GM12801 (cell line): Measurements from ENCODE around the gene USP8.

Experiments
- CTCF ChIP-seq: IDR thresholded peaks from one replicate; pipeline ENCODE4 v1.5.1; 2011; ENCODE audit warnings: control low read depth; ENCODE audit not compliant: insufficient read length; ENCODE audit errors: extremely low read depth

The USP8 gene

GRCh38 chr15:50503144-50503543 is 78.9 kb downstream of the USP8 start:
- no peak for TF ChIP-seq CTCF

DNA sequence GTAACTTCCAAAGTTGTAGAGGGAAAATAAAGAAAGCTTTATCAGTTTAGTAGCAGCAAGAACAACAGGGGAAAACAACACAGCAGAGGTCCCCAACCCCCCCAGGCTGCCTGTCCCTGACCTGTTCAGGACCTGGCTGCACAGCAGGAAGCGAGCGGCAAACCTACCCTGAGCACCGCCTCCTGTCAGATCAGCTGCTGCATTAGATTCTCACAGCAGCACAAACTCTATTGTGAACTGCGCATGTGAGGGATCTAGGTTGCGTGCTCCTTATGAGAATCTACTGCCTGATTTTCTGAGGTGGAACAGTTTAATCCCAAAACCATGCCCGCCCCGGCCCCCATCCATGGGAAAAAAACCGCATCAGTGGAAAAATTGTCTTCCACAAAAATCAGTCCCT is 81.9 kb downstream of the USP8 start:
- no peak for TF ChIP-seq CTCF

GRCh38 chr15:50513001-50513400 is 88.8 kb downstream of the USP8 start:
- no peak for TF ChIP-seq CTCF

DNA sequence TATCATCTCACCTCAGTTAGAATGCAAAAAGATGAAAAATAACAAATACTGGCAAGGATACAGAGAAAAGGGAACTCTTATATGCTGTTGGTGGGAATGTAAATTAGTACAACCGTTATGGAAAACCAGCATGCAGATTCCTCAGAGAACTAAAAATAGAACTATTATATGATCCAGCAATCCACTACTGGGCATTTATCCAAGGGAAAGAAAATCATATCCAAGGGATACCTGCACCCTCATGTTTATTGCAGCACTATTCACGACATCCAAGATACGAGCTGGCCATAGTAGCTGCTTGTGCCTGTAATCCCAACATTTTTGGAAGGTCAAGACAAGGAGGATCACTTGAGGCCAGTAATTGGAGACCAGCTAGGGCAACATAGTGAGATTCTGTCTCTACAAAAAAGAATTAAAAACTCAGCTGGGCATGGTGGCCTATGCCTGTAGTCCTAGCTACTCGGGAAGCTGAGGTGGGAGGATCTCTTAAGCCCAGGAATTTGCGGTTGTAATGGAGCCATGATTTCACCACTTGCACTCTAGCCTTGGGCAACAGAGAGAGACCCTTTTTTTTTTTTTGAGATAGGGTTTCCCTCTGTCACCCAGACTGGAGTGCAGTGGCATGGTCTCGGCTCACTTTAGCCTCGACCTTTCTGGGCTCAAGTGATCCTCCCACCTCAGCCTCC is 95.7 kb downstream of the USP8 start:
- no peak for TF ChIP-seq CTCF

DNA sequence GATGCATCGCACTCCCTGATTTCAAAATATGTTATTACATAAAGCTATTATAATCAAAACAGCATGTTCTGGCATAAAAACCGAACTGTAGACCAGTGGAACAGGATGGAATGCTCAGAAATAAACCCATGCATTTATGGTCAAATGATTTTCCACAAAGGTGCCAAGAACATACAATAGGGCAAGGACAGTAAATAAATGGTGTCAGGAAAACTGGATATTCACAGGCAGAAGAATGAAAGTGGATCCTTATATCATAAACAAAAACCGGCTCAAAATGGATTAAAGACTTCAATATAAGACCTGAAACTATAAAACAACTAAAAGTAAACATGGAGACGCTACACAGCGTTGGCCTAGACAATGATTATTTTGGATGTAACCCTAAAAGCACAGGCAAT is 99.6 kb downstream of the USP8 start:
- no peak for TF ChIP-seq CTCF

DNA sequence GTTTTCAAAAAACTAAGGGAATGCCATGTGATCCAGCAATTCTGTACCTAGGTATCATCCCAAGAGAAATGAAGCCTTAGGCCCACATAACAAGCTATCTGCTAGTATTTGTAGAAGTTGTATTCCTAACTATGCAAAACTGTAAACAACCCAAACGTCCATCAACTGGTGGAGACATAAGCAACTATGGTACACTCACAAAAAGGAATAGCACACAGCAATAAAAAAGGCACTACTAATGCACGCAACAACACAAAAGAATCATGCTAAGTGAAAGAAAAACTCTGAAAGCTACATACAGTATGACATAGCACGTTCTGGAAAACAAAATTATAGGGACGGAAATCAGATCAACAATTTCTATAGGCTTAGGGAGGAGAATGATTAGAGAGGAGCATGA is 107.0 kb downstream of the USP8 start:
- no peak for TF ChIP-seq CTCF

GRCh38 chr15:50531766-50532165 is 107.6 kb downstream of the USP8 start:
- no peak for TF ChIP-seq CTCF
